Cardiac atrium fibroblast (primary cell): ENCODE measurements around the gene TRANK1. TPM values are rescaled to one million over a fixed set of nuclear protein-coding genes. Genes with fewer than 3 reads are reported as not detected.

Experiments used
- total RNA-seq: library from RNA; depleted of rRNA; stranded (reverse); fragments of >200 nt; gene quantifications from 2 replicates; pipeline ENCODE4 v1.2.3, GENCODE V29; 2015

The TRANK1 gene
- total RNA-seq: 6.0 and 6.9 TPM in 2 replicates

DNA sequence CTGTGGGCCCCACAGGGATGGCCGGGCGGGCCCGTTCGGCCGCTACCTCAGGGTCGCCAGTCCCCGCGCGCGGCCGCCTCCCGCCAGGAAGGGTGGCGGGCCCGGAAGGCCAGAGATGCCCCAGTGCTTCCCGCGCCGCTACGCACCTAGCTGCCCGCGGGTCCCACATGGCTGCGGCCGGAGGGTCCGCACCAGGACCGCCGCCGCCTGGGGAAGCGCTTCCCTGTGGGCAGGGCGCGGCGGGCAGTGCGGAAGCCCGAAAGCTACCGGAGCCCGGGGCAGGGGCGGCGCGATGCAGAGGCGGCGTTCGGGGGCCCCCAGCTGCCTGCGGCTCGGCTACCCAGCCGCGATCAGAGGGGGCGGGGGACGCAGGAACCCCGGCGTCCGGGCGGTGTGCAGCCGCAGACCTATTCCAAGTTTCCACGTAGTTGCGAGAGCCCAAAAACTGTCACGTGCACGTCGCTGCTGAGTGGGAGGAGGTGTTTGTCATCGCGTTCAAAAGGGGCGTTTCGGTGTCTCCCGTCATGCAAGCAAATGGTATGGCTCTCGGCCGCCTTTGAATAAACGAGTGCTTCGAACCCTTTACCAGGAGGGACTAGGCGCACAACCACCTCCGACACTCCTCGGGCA, at the start of gene TRANK1:
Gene TRANK1, minus strand, starts transcription at position 414 of the 630 bp plus-strand sequence. Its CDS starts 245 bp downstream, at position 169.

DNA sequence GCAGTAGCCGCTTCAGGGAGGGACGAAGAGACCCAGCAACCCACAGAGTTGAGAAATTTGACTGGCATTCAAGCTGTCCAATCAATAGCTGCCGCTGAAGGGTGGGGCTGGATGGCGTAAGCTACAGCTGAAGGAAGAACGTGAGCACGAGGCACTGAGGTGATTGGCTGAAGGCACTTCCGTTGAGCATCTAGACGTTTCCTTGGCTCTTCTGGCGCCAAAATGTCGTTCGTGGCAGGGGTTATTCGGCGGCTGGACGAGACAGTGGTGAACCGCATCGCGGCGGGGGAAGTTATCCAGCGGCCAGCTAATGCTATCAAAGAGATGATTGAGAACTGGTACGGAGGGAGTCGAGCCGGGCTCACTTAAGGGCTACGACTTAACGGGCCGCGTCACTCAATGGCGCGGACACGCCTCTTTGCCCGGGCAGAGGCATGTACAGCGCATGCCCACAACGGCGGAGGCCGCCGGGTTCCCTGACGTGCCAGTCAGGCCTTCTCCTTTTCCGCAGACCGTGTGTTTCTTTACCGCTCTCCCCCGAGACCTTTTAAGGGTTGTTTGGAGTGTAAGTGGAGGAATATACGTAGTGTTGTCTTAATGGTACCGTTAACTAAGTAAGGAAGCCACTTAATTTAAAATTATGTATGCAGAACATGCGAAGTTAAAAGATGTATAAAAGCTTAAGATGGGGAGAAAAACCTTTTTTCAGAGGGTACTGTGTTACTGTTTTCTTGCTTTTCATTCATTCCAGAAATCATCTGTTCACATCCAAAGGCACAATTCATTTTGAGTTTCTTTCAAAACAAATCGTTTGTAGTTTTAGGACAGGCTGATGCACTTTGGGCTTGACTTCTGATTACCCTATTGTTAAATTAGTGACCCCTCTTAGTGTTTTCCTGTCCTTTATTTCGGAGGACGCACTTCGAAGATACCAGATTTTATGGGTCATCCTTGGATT, 48.8 kb upstream of the TRANK1 start, which contains the start of gene MLH1:
Gene MLH1, plus strand, starts transcription at position 193 of the 958 bp plus-strand sequence. Its CDS starts 30 bp downstream, at position 223.

DNA sequence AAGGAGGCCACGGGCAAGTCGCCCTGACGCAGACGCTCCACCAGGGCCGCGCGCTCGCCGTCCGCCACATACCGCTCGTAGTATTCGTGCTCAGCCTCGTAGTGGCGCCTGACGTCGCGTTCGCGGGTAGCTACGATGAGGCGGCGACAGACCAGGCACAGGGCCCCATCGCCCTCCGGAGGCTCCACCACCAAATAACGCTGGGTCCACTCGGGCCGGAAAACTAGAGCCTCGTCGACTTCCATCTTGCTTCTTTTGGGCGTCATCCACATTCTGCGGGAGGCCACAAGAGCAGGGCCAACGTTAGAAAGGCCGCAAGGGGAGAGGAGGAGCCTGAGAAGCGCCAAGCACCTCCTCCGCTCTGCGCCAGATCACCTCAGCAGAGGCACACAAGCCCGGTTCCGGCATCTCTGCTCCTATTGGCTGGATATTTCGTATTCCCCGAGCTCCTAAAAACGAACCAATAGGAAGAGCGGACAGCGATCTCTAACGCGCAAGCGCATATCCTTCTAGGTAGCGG, 48.0 kb upstream of the TRANK1 start, which contains the start of gene EPM2AIP1:
Gene EPM2AIP1, minus strand, starts transcription at position 326 of the 520 bp plus-strand sequence. Its CDS starts 54 bp downstream, at position 272.

Other genes with a start within 250 kb of the TRANK1 start
- not detected in 2 replicates for gene DCLK3, start 180.5 kb downstream of the TRANK1 start, total RNA-seq
- 5.5 and 8.3 TPM in 2 replicates for gene EPM2AIP1, start 48.1 kb upstream of the TRANK1 start, total RNA-seq
- gene MLH1, start 48.5 kb upstream of the TRANK1 start, total RNA-seq: 22.0 and 31.6 TPM in 2 replicates
- 29.1 and 33.5 TPM in 2 replicates for gene LRRFIP2, start 229.5 kb upstream of the TRANK1 start, total RNA-seq